Parathyroid adenoma (tissue), 2 donors: ENCODE results near the gene GK2.

Experiments used
- H2AFZ ChIP-seq: fragments of 300-600 bp; sonication (generic); one replicate; pipeline ENCODE4 v1.7.0; 2017; ENCODE audit warnings: antibody characterized with exemption, mild to moderate bottlenecking
- H3K27ac ChIP-seq: fragments of 300-600 bp; sonication (generic); one replicate; pipeline ENCODE4 v1.7.0; 2017
- H3K27me3 ChIP-seq: fragments of 300-600 bp; sonication (generic); one replicate; pipeline ENCODE4 v1.7.0; 2017; ENCODE audit warnings: low read length; ENCODE audit not compliant: control insufficient read depth, insufficient read depth
- H3K36me3 ChIP-seq: fragments of 300-600 bp; sonication (generic); one replicate; pipeline ENCODE4 v1.7.0; 2017; ENCODE audit warnings: low read length; ENCODE audit not compliant: control insufficient read depth, insufficient read depth
- H3K4me1 ChIP-seq: fragments of 300-600 bp; sonication (generic); one replicate; pipeline ENCODE4 v1.7.0; 2017; ENCODE audit warnings: control low read depth
- H3K4me2 ChIP-seq: fragments of 300-600 bp; sonication (generic); one replicate; pipeline ENCODE4 v1.7.0; 2017; ENCODE audit warnings: low read length
- H3K4me3 ChIP-seq: fragments of 300-600 bp; sonication (generic); one replicate; pipeline ENCODE4 v1.7.0; 2017; ENCODE audit warnings: low read depth, low read length
- H3K79me2 ChIP-seq: fragments of 300-600 bp; sonication (generic); one replicate; pipeline ENCODE4 v1.7.0; 2017; ENCODE audit warnings: control low read depth
- H3K9ac ChIP-seq: fragments of 300-600 bp; sonication (generic); one replicate; pipeline ENCODE4 v1.7.0; 2017; ENCODE audit warnings: mild to moderate bottlenecking
- H3K9me3 ChIP-seq: fragments of 300-600 bp; sonication (generic); one replicate; pipeline ENCODE4 v1.7.0; 2017; ENCODE audit warnings: low read length; ENCODE audit not compliant: control insufficient read depth
- CTCF ChIP-seq: fragments of 300-600 bp; sonication (generic); IDR thresholded peaks from one replicate; pipeline ENCODE4 v1.7.0; 2017; ENCODE audit warnings: antibody characterized with exemption, mild to moderate bottlenecking
- donor health status: primary hyperparathyroidism.

The GK2 gene

GRCh38 chr4:79445371-79445781 is 37.3 kb upstream of the GK2 start:
- H3K4me1 ChIP-seq = no peaks in the 10 kb centered on the region
- no peaks in the 10 kb centered on the region for H3K9me3 ChIP-seq
- H3K27me3 ChIP-seq = no peaks in the 10 kb centered on the region
- H3K4me2 ChIP-seq = no peak overlapping the region
- no peak overlapping the region for H3K9ac ChIP-seq
- TF ChIP-seq CTCF = no peak
- H3K36me3 ChIP-seq = no peaks in the 10 kb centered on the region
- no peak overlapping the region for H2AFZ ChIP-seq
- no peak overlapping the region for H3K27ac ChIP-seq
- H3K4me3 ChIP-seq = no peak overlapping the region
- no peaks in the 10 kb centered on the region for H3K79me2 ChIP-seq

- H3K9ac ChIP-seq = no peak overlapping the region
- no peaks in the 10 kb centered on the region for H3K4me1 ChIP-seq
- H3K4me2 ChIP-seq = no peak overlapping the region
- no peaks in the 10 kb centered on the region for H3K9me3 ChIP-seq
- no peaks in the 10 kb centered on the region for H3K36me3 ChIP-seq
- H3K4me3 ChIP-seq = no peak overlapping the region
- H3K27ac ChIP-seq = no peak overlapping the region
- no peak for TF ChIP-seq CTCF
- no peaks in the 10 kb centered on the region for H3K79me2 ChIP-seq
- no peaks in the 10 kb centered on the region for H3K27me3 ChIP-seq
- no peak overlapping the region for H2AFZ ChIP-seq
These were observed 34.4 kb upstream of the GK2 start for GRCh38 chr4:79442422-79442821.

- H3K27me3 ChIP-seq = no peaks in the 10 kb centered on the region
- H3K4me2 ChIP-seq = no peak overlapping the region
- no peak overlapping the region for H3K27ac ChIP-seq
- H3K9me3 ChIP-seq = no peaks in the 10 kb centered on the region
- no peak for TF ChIP-seq CTCF
- no peaks in the 10 kb centered on the region for H3K79me2 ChIP-seq
- no peaks in the 10 kb centered on the region for H3K4me1 ChIP-seq
- no peak overlapping the region for H2AFZ ChIP-seq
- no peak overlapping the region for H3K9ac ChIP-seq
- H3K36me3 ChIP-seq = no peaks in the 10 kb centered on the region
- H3K4me3 ChIP-seq = no peak overlapping the region
These were observed 31.5 kb upstream of the GK2 start for GRCh38 chr4:79439489-79439888.

- no peak overlapping the region for H3K27ac ChIP-seq
- no peak overlapping the region for H3K9ac ChIP-seq
- H3K4me1 ChIP-seq = no peaks in the 10 kb centered on the region
- H3K9me3 ChIP-seq = no peaks in the 10 kb centered on the region
- H3K4me2 ChIP-seq = no peak overlapping the region
- no peaks in the 10 kb centered on the region for H3K27me3 ChIP-seq
- H3K79me2 ChIP-seq = no peaks in the 10 kb centered on the region
- TF ChIP-seq CTCF = no peak
- H3K36me3 ChIP-seq = no peaks in the 10 kb centered on the region
- H2AFZ ChIP-seq = no peak overlapping the region
- no peak overlapping the region for H3K4me3 ChIP-seq
These were observed 23.8 kb upstream of the GK2 start for GRCh38 chr4:79431839-79432238.

- Histone ChIP-seq H3K27ac (no peak overlapping the region), H3K9ac (no peak overlapping the region), H3K4me1 (no peaks in the 10 kb centered on the region), H3K36me3 (no peaks in the 10 kb centered on the region), H3K4me3 (no peak overlapping the region), H3K4me2 (no peak overlapping the region), H3K79me2 (no peaks in the 10 kb centered on the region), H2AFZ (no peak overlapping the region), H3K9me3 (no peaks in the 10 kb centered on the region), H3K27me3 (no peaks in the 10 kb centered on the region)
- no peak for TF ChIP-seq CTCF
These were observed 21.3 kb upstream of the GK2 start for GRCh38 chr4:79429113-79429903.
